K562 (cell line): ENCODE measurements around the gene CLIP4. TPM values are rescaled to one million over a fixed set of nuclear protein-coding genes. Genes with fewer than 3 reads are reported as not detected.

Source experiments
- ATAC-seq: fragments of 200-7000 bp; cut with Tn5 transposase; 3 replicates; pipeline ENCODE4 v1.9.1; 2020; ENCODE audit warnings: moderate library complexity
- BruUV-seq: library from RNA; stranded (reverse); fragments of 400-500 nt; replicated peaks from 2 replicates; lab custom pipeline; 2021; lab: Mats Ljungman, UMichigan
- CTCF ChIA-PET: fragments of 300-600 bp; formaldehyde crosslinking; extraction: SDS; loops from one replicate; lab custom pipeline; 2021; ENCODE audit warnings: low intra/inter-chr PET ratio; lab: Yijun Ruan, JAX
- POLR2A ChIA-PET: fragments of 300-600, 350-650 bp; sonication (Branson Sonifier 250); formaldehyde crosslinking; extraction: SDS; loops from one replicate; lab custom pipeline; 2021; ENCODE audit warnings: antibody characterized with exemption, inconsistent platforms; lab: Yijun Ruan, JAX
- DNase-seq, 4 experiments: peaks; one replicate each; pipeline versions ENCODE4 v3.0.0 to v3.0.0-alpha.2; 2011 to 2018; ENCODE audit warnings: low spot score in 3 of 4, mixed read lengths in 3 of 4; ENCODE audit errors: extremely low read depth in 1 of 4
- FAIRE-seq: peaks from 2 replicates; lab custom pipeline; 2011; peaks lifted over from hg19 to GRCh38; lab: Jason Lieb, UNC
- H2AFZ ChIP-seq: 2 replicates; pipeline ENCODE4 v1.6.0; 2011; ENCODE audit warnings: low read depth, low read length, control low read depth, inconsistent platforms
- H3K27ac ChIP-seq: fragments of 200-600 bp; 3 replicates; pipeline ENCODE4 v1.8.0; 2011; ENCODE audit warnings: low read depth, mild to moderate bottlenecking, control low read depth, inconsistent platforms, low read length, moderate library complexity, mixed read lengths; ENCODE audit errors: extremely low read depth
- H3K27me3 ChIP-seq, 2 experiments: fragments of 300-600 bp in 1 of 2; 2 replicates in 1 of 2; 3 replicates in 1 of 2; pipeline versions ENCODE4 v1.6.0 to v1.8.0; 2011; ENCODE audit warnings: inconsistent platforms in 2 of 2, low read length in 2 of 2, mild to moderate bottlenecking in 1 of 2, mixed read lengths in 1 of 2, moderate library complexity in 1 of 2; ENCODE audit not compliant: control insufficient read depth in 2 of 2, insufficient read depth in 2 of 2
- H3K36me3 ChIP-seq: fragments of 300-600 bp; 3 replicates; pipeline ENCODE4 v1.8.0; 2011; ENCODE audit warnings: mild to moderate bottlenecking, low read length, inconsistent platforms; ENCODE audit not compliant: control insufficient read depth, insufficient read depth
- H3K4me1 ChIP-seq, 2 experiments: fragments of 200-600 bp in 1 of 2; replicated peaks in 1 of 2; 2 replicates in 1 of 2; 3 replicates in 1 of 2; pipeline versions ENCODE4 v1.5.1 to v1.8.0; 2011; ENCODE audit warnings: inconsistent platforms in 2 of 2, low read length in 2 of 2, mild to moderate bottlenecking in 1 of 2, mixed read lengths in 1 of 2, moderate library complexity in 1 of 2; ENCODE audit not compliant: control insufficient read depth in 2 of 2, insufficient read depth in 2 of 2
- H3K4me2 ChIP-seq: 2 replicates; pipeline ENCODE4 v1.6.1; 2011; ENCODE audit warnings: low read length, control low read depth, inconsistent platforms, mixed read lengths; ENCODE audit not compliant: insufficient read depth
- H3K4me3 ChIP-seq: fragments of 200-600 bp; sonication (generic), shearing (Covaris generic); 2 replicates; pipeline ENCODE4 v1.5.1; 2016; ENCODE audit warnings: control low read depth, inconsistent platforms
- H3K79me2 ChIP-seq: fragments of 200-600 bp; 3 replicates; pipeline ENCODE4 v1.8.0; 2011; ENCODE audit warnings: low read length, inconsistent platforms; ENCODE audit not compliant: control insufficient read depth, insufficient read depth
- H3K9ac ChIP-seq, 2 experiments: 2 replicates each; pipeline versions ENCODE4 v1.6.0 to v1.6.1; 2011; ENCODE audit warnings: low read depth in 2 of 2, low read length in 2 of 2, control low read depth in 1 of 2, inconsistent platforms in 1 of 2, mild to moderate bottlenecking in 1 of 2, mixed read lengths in 1 of 2; ENCODE audit not compliant: insufficient read depth in 1 of 2
- H3K9me1 ChIP-seq: one replicate; pipeline ENCODE4 v1.6.0; 2011; ENCODE audit warnings: inconsistent platforms, mild to moderate bottlenecking, low read length, moderate library complexity; ENCODE audit not compliant: control insufficient read depth, insufficient read depth
- H3K9me3 ChIP-seq: replicated peaks from 2 replicates; pipeline ENCODE4 v1.5.1; 2011; ENCODE audit warnings: low read depth, low read length, inconsistent platforms; ENCODE audit not compliant: control insufficient read depth, insufficient read depth
- H4K20me1 ChIP-seq: replicated peaks from 2 replicates; pipeline ENCODE4 v1.6.1; 2011; ENCODE audit warnings: low read length, inconsistent platforms, mixed read lengths; ENCODE audit not compliant: control insufficient read depth, insufficient read depth
- CC2D1A ChIP-seq: fragments of 450-650 bp; IDR thresholded peaks from 2 replicates; pipeline ENCODE4 v1.6.1; 2017; ENCODE audit warnings: mild to moderate bottlenecking
- ILK ChIP-seq: fragments of 450-650 bp; IDR thresholded peaks from 2 replicates; pipeline ENCODE4 v1.6.1; 2016; ENCODE audit warnings: missing genetic modification characterization, low read depth, mild to moderate bottlenecking, missing compliant biosample characterization, moderate library complexity, borderline replicate concordance
- KLF10 ChIP-seq: fragments of 250-450 bp; sonication (Bioruptor Pico); IDR thresholded peaks from 2 replicates; pipeline ENCODE4 v1.6.1; 2021; ENCODE audit warnings: matching md5 sums
- MCM7 ChIP-seq, 2 experiments: fragments of 450-650 bp; IDR thresholded peaks; 2 replicates each; pipeline ENCODE4 v1.6.1; 2016 to 2018
- MYC ChIP-seq, 2 experiments: fragments of 250-450 bp in 1 of 2; sonication (Bioruptor Pico) in 1 of 2; IDR thresholded peaks; 2 replicates each; pipeline versions ENCODE4 v1.5.1 to v1.6.1; 2012 to 2021; ENCODE audit warnings: low read depth in 2 of 2, borderline replicate concordance in 1 of 2, improper control_type of control experiment in 1 of 2, low read length in 1 of 2, mild to moderate bottlenecking in 1 of 2, moderate library complexity in 1 of 2
- OTX1 ChIP-seq: fragments of 450-650 bp; formaldehyde crosslinking; IDR thresholded peaks from 2 replicates; pipeline ENCODE4 v1.4.0; 2022; ENCODE audit warnings: mild to moderate bottlenecking
- RFX7 ChIP-seq: fragments of 250-450 bp; sonication (Bioruptor Pico); IDR thresholded peaks from 2 replicates; pipeline ENCODE4 v1.5.1; 2021; ENCODE audit warnings: mild to moderate bottlenecking
- WHSC1 ChIP-seq: IDR thresholded peaks from one replicate; pipeline ENCODE4 v1.6.1; 2012; ENCODE audit warnings: low read length, control low read depth, inconsistent platforms
- ZNF347 ChIP-seq: fragments of 450-650 bp; formaldehyde crosslinking; IDR thresholded peaks from 2 replicates; pipeline ENCODE4 v1.4.0; 2020; ENCODE audit warnings: low read depth, mild to moderate bottlenecking, moderate library complexity
- WGBS: fragments of 100-300 bp; shearing (Covaris generic); methylation state at CpG from one replicate; pipeline ENCODE4 v1.1.6; 2016; ENCODE audit warnings: low coverage, mixed read lengths; ENCODE audit not compliant: insufficient coverage; ENCODE audit errors: missing lambda C conversion rate; 5-methylcytosine and 5-hydroxymethylcytosine counted together
- in situ Hi-C: fragments of 300-500 bp; cut with MboI; formaldehyde crosslinking; loops from 4 replicates; pipeline ENCODE4 v1.15.0; 2018; ENCODE audit warnings: inconsistent platforms, mixed read lengths
- intact Hi-C: fragments of 100-400 bp; cut with micrococcal nuclease; formaldehyde crosslinking; loops from 2 replicates; pipeline ENCODE4 v1.14.2; 2022
- polyA plus RNA-seq, 8 experiments: library from polyadenylated mRNA; depleted of rRNA in 4 of 8; stranded (reverse) in 5 of 8; unstranded in 3 of 8; fragments of >200 nt; fragmentation: Nextera tagmentation in 2 of 8; fragmentation: Illumina TruSeq in 1 of 8; extraction: Ambion mirVana in 2 of 8; extraction: Trizol in 1 of 8; gene quantifications; 2 replicates each; pipeline versions ENCODE4 v1.2.1 to v1.2.3, GENCODE V29; 2011 to 2014; ENCODE audit warnings: inconsistent platforms in 1 of 8, missing spikeins in 1 of 8
- total RNA-seq, 7 experiments: library from RNA; depleted of rRNA in 6 of 7; stranded (reverse); fragments of >200 nt in 6 of 7; fragmentation: Illumina TruSeq in 2 of 7; extraction: Trizol in 2 of 7; gene quantifications; 2 replicates each; pipeline versions ENCODE4 v1.2.1 to v1.2.3, GENCODE V29; 2011 to 2021; ENCODE audit warnings: low replicate concordance in 1 of 7
- TF ChIP-seq, protein P1 (sequence below): sonication (generic); formaldehyde crosslinking; IDR thresholded peaks from 2 replicates; pipeline ENCODE4 v1.8.0; 2022; ENCODE audit warnings: mild to moderate bottlenecking, missing genetic modification reagents
- TF ChIP-seq, protein P2 (sequence below): fragments of 450-650 bp; IDR thresholded peaks from 2 replicates; pipeline ENCODE4 v1.7.1; 2018; ENCODE audit warnings: mild to moderate bottlenecking, low read depth; ENCODE audit not compliant: partially characterized antibody

CLIP4 gene
- total and polyA plus RNA-seq, 9 of the 15 experiments (the other 6 are each of a cell fraction or from before 2014, with no cell fraction given): 0.03 to 0.38 (median 0.13) TPM; not detected in 5

DNA sequence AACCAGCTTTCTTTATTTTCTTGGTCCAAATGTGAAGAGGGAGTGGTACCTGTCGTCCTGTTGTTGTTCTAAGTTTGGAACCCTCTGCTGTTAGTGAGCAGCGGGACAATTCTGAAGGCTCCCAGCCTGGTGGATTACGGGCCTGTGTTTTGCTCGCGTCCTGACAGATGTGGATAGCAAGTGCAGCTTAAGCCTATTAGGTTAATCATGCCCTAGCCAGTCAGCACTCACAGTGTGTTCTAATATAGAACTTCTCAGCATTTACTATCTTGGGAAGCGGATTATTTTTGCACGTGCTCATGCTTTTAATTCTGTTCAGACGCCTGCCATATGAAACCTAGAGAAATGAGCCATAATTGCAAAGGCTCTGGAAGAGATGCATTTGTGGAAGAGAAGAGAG, 40.8 kb upstream of the CLIP4 start, which contains the start of gene PCARE:
Gene PCARE, minus strand, starts transcription at position 113 of the 400 bp plus-strand sequence. CDS start 262 bp downstream, outside the sequence.
- in situ Hi-C loops: no loop called here
- intact Hi-C loops: loop anchor here (10.0 kb wide), 1 partner anchor 120 kb away; no protein-coding TSS in a partner anchor
- Histone ChIP-seq H3K36me3 (no peaks in the 10 kb centered on the region), H3K4me1 (no peaks in the 10 kb centered on the region), H2AFZ (no peak within 1 kb of the TSS), H3K79me2 (no peaks in the 10 kb centered on the region), H3K27ac (no peak within 1 kb of the TSS), H3K9me1 (no peaks in the 10 kb centered on the region), H3K9ac (no peak within 1 kb of the TSS), H4K20me1 (no peaks in the 10 kb centered on the region), H3K4me3 (no peak within 1 kb of the TSS), H3K4me2 (no peak within 1 kb of the TSS), H3K9me3 (no peaks in the 10 kb centered on the region), H3K27me3 (peaks cover 6 to 45% of the 10 kb centered on the region in 2 experiments; a peak in 4 of 5 replicates)
- no peak for FAIRE-seq
- ChIA-PET POLR2A (interaction anchor here (1.0 kb wide), 1 partner anchor 32 kb away, joined by 3 read pairs; no protein-coding TSS in a partner anchor), CTCF (no interaction called here)
- no peak for DNase-seq
- no peak for TF ChIP-seq ILK (tag)
- TF ChIP-seq WHSC1: no peak
- ATAC-seq: no peak
- WGBS: under 1% methylated on average over 8 of the region's 8 CpGs
- BruUV-seq: no TSS peak

DNA sequence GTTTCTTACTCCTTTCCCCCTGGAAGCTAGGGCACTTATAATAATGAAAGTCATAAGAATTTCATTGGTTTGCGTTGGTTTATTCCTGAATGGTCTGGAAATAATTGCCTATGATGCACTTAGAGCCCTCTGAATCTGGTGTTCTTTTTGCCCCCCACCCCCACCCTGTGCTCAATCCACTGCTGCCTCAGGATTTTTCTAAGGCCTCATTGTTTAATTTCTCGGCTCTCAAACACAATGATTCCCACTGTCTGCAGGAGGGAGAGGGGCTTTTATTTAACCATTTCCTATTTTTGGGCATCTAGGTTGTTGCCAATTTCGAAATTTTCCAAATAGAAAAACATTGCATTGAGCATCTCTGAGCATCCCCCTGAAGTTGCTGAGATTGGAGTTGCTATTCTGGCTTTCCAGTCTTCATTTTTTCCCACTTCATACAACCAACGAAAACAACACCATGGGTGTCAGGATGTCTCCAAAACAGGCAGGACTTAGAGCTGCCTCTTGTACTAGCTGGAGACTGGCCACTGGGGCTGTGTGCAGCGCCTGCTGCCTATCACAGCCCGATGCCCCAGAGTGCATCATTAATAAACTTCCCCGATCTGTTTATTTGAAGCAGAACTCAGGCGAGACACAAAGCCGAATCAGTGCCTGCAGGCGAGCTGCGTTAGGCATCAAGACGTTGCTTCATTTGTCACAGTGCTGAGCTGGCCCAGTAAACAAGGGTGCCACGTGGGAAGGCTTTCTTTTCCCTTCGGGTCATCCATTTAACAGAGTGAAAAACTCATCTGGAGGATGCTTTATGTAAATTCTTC, 39.1 kb upstream of the CLIP4 start:
- ChIA-PET CTCF (no interaction called here), POLR2A (no interaction called here)
- in situ Hi-C loops: no loop called here
- intact Hi-C loops: loop anchor here (10.0 kb wide), 1 partner anchor 119 kb away; no protein-coding TSS in a partner anchor
- no peaks in the 10 kb centered on the region for H3K9me3 ChIP-seq
- H3K27me3 ChIP-seq: peaks cover 6 to 39% of the 10 kb centered on the region in 2 experiments; a peak in 4 of 5 replicates
- ATAC-seq (no peak), DNase-seq (no peak), FAIRE-seq (no peak)
- no peaks in the 10 kb centered on the region for H3K79me2 ChIP-seq
- no peak overlapping the region for H3K9ac ChIP-seq
- no peaks in the 10 kb centered on the region for H3K9me1 ChIP-seq
- no peaks in the 10 kb centered on the region for H4K20me1 ChIP-seq
- H3K27ac ChIP-seq: no peak overlapping the region
- no peak overlapping the region for H3K4me2 ChIP-seq
- H2AFZ ChIP-seq: no peak overlapping the region
- no TSS peak for BruUV-seq
- WGBS: 2% methylated on average over 14 of the region's 14 CpGs
- no peaks in the 10 kb centered on the region for H3K36me3 ChIP-seq
- H3K4me1 ChIP-seq: no peaks in the 10 kb centered on the region
- H3K4me3 ChIP-seq: no peak overlapping the region
- no peak for TF ChIP-seq ZNF347
- TF ChIP-seq, protein P1, sequence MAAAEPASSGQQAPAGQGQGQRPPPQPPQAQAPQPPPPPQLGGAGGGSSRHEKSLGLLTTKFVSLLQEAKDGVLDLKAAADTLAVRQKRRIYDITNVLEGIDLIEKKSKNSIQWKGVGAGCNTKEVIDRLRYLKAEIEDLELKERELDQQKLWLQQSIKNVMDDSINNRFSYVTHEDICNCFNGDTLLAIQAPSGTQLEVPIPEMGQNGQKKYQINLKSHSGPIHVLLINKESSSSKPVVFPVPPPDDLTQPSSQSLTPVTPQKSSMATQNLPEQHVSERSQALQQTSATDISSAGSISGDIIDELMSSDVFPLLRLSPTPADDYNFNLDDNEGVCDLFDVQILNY (CRISPR knock-in tag): no peak
- TF ChIP-seq, protein P2, sequence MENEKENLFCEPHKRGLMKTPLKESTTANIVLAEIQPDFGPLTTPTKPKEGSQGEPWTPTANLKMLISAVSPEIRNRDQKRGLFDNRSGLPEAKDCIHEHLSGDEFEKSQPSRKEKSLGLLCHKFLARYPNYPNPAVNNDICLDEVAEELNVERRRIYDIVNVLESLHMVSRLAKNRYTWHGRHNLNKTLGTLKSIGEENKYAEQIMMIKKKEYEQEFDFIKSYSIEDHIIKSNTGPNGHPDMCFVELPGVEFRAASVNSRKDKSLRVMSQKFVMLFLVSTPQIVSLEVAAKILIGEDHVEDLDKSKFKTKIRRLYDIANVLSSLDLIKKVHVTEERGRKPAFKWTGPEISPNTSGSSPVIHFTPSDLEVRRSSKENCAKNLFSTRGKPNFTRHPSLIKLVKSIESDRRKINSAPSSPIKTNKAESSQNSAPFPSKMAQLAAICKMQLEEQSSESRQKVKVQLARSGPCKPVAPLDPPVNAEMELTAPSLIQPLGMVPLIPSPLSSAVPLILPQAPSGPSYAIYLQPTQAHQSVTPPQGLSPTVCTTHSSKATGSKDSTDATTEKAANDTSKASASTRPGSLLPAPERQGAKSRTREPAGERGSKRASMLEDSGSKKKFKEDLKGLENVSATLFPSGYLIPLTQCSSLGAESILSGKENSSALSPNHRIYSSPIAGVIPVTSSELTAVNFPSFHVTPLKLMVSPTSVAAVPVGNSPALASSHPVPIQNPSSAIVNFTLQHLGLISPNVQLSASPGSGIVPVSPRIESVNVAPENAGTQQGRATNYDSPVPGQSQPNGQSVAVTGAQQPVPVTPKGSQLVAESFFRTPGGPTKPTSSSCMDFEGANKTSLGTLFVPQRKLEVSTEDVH: no peak
- no peak for TF ChIP-seq MYC (IDR thresholded peaks at IDR 0.05; ENCODE audit: low read depth, low read length)
- TF ChIP-seq MYC (CRISPR knock-in tag; IDR thresholded peaks at IDR 0.05; ENCODE audit: borderline replicate concordance, low read depth): no peak
- TF ChIP-seq CC2D1A: no peak
- no peak for TF ChIP-seq RFX7 (CRISPR knock-in tag)
- TF ChIP-seq KLF10 (CRISPR knock-in tag): no peak
- TF ChIP-seq MCM7 (IDR thresholded peaks at IDR 0.05): no peak
- no peak for TF ChIP-seq OTX1 (CRISPR knock-in tag)
